IMR-90 (cell line): ENCODE measurements around the gene C6orf89. TPM values are rescaled to one million over a fixed set of nuclear protein-coding genes. Genes with fewer than 3 reads are reported as not detected.

Source experiments
- ATAC-seq: fragments of 200-7000 bp; cut with Tn5 transposase; 2 replicates; pipeline ENCODE4 v1.9.1; 2020; ENCODE audit warnings: low read depth, mild to moderate bottlenecking, moderate library complexity
- BruUV-seq: library from RNA; stranded (reverse); fragments of 400-500 nt; replicated peaks from 2 replicates; lab custom pipeline; 2021; lab: Mats Ljungman, UMichigan
- CTCF ChIA-PET: fragments of 300-600 bp; formaldehyde crosslinking; extraction: SDS; loops from one replicate; lab custom pipeline; 2021; ENCODE audit warnings: antibody characterized with exemption; lab: Yijun Ruan, JAX
- POLR2A ChIA-PET: fragments of 300-600 bp; sonication (Branson Sonifier 250); formaldehyde crosslinking; loops from one replicate; lab custom pipeline; 2022; ENCODE audit warnings: antibody characterized with exemption; ENCODE audit not compliant: unreplicated experiment; lab: Charles Lee
- DNase-seq: peaks from one replicate; pipeline ENCODE4 v3.0.0; 2013
- H2AFZ ChIP-seq: replicated peaks from 2 replicates; pipeline ENCODE3; 2013; ENCODE audit warnings: low read length, mild to moderate bottlenecking; ENCODE audit not compliant: poor library complexity
- H2AK5ac ChIP-seq: 2 replicates; pipeline ENCODE4 v1.6.1; 2013; ENCODE audit warnings: low read depth, low read length, inconsistent platforms
- H2AK9ac ChIP-seq: replicated peaks from 2 replicates; pipeline ENCODE3; 2013; ENCODE audit warnings: mild to moderate bottlenecking, low read depth, low read length, moderate library complexity; ENCODE audit not compliant: poor library complexity
- H2BK120ac ChIP-seq: 2 replicates; pipeline ENCODE4 v1.6.1; 2013; ENCODE audit warnings: low read depth, low read length, inconsistent platforms
- H2BK15ac ChIP-seq: 3 replicates; pipeline ENCODE4 v1.6.1; 2013; ENCODE audit warnings: low read depth, low read length, inconsistent platforms
- H2BK20ac ChIP-seq: 2 replicates; pipeline ENCODE4 v1.6.1; 2013; ENCODE audit warnings: low read depth, mild to moderate bottlenecking, inconsistent platforms, low read length, moderate library complexity
- H2BK5ac ChIP-seq: 2 replicates; pipeline ENCODE4 v1.6.1; 2013; ENCODE audit warnings: mild to moderate bottlenecking, low read depth, low read length, inconsistent platforms; ENCODE audit not compliant: poor library complexity, severe bottlenecking
- H3K14ac ChIP-seq: replicated peaks from 2 replicates; pipeline ENCODE4 v1.6.1; 2013; ENCODE audit warnings: low read depth, low read length, inconsistent platforms
- H3K18ac ChIP-seq: 2 replicates; pipeline ENCODE4 v1.6.1; 2013; ENCODE audit warnings: low read depth, low read length, control low read depth
- H3K23ac ChIP-seq: 2 replicates; pipeline ENCODE4 v1.6.1; 2013; ENCODE audit warnings: low read depth, low read length, inconsistent platforms
- H3K27ac ChIP-seq: 2 replicates; pipeline ENCODE4 v1.5.1; 2013; ENCODE audit warnings: mild to moderate bottlenecking, control low read depth, low read length; ENCODE audit not compliant: insufficient read depth
- H3K27me3 ChIP-seq: 2 replicates; pipeline ENCODE4 v1.6.1; 2013; ENCODE audit warnings: low read length; ENCODE audit not compliant: control insufficient read depth, insufficient read depth
- H3K36me3 ChIP-seq: 2 replicates; pipeline ENCODE4 v1.6.1; 2013; ENCODE audit warnings: low read length, mixed read lengths; ENCODE audit not compliant: control insufficient read depth, insufficient read depth
- H3K4ac ChIP-seq: 2 replicates; pipeline ENCODE4 v1.6.1; 2013; ENCODE audit warnings: low read depth, low read length, inconsistent platforms
- H3K4me1 ChIP-seq: 2 replicates; pipeline ENCODE4 v1.6.1; 2013; ENCODE audit warnings: low read length, mixed read lengths; ENCODE audit not compliant: control insufficient read depth, insufficient read depth
- H3K4me2 ChIP-seq: 2 replicates; pipeline ENCODE4 v1.6.1; 2013; ENCODE audit warnings: low read depth, mild to moderate bottlenecking, control low read depth, low read length, moderate library complexity
- H3K4me3 ChIP-seq: 2 replicates; pipeline ENCODE4 v1.5.1; 2013; ENCODE audit warnings: low read depth, mild to moderate bottlenecking, control low read depth, low read length, moderate library complexity; ENCODE audit not compliant: insufficient read depth
- H3K56ac ChIP-seq: 2 replicates; pipeline ENCODE4 v1.6.1; 2013; ENCODE audit warnings: low read length, inconsistent platforms; ENCODE audit not compliant: insufficient read depth; ENCODE audit errors: extremely low read depth
- H3K79me1 ChIP-seq, 2 experiments: 2 replicates each; pipeline ENCODE4 v1.6.1; 2013; ENCODE audit warnings: low read length in 2 of 2, inconsistent platforms in 1 of 2, low read depth in 1 of 2
- H3K9ac ChIP-seq: 2 replicates; pipeline ENCODE4 v1.6.1; 2013; ENCODE audit warnings: low read depth, low read length, control low read depth
- H3K9me1 ChIP-seq: 2 replicates; pipeline ENCODE4 v1.6.1; 2013; ENCODE audit warnings: low read length, inconsistent platforms; ENCODE audit not compliant: insufficient read depth
- H3K9me3 ChIP-seq: 2 replicates; pipeline ENCODE4 v1.6.1; 2013; ENCODE audit warnings: low read length; ENCODE audit not compliant: control insufficient read depth, insufficient read depth
- H4K20me1 ChIP-seq: 2 replicates; pipeline ENCODE4 v1.6.1; 2013; ENCODE audit warnings: low read length, inconsistent platforms; ENCODE audit not compliant: insufficient read depth
- H4K5ac ChIP-seq: 2 replicates; pipeline ENCODE4 v1.6.1; 2013; ENCODE audit warnings: mild to moderate bottlenecking, low read depth, low read length, control low read depth
- H4K8ac ChIP-seq, 2 experiments: 2 replicates each; pipeline ENCODE4 v1.6.1; 2013; ENCODE audit warnings: low read depth in 2 of 2, low read length in 2 of 2, control low read depth in 1 of 2, inconsistent platforms in 1 of 2
- H4K91ac ChIP-seq: 2 replicates; pipeline ENCODE4 v1.6.1; 2013; ENCODE audit warnings: low read depth, low read length, inconsistent platforms; ENCODE audit not compliant: insufficient read depth
- BHLHE40 ChIP-seq: fragments of 150-350 bp; IDR thresholded peaks from 2 replicates; pipeline ENCODE4 v1.6.1; 2016; ENCODE audit warnings: mild to moderate bottlenecking, low read depth, low read length
- CHD1 ChIP-seq: IDR thresholded peaks from 2 replicates; pipeline ENCODE4 v1.6.1; 2012; ENCODE audit warnings: low read depth, low read length, improper control_type of control experiment
- FOS ChIP-seq: fragments of 150-350 bp; IDR thresholded peaks from 2 replicates; pipeline ENCODE4 v1.6.1; 2016; ENCODE audit warnings: low read depth, low read length
- RAD21 ChIP-seq: IDR thresholded peaks from 2 replicates; pipeline ENCODE4 v1.6.1; 2012; ENCODE audit warnings: low read length, improper control_type of control experiment
- WGBS, 2 experiments: methylation state at CpG; one replicate each; pipeline versions ENCODE4 v1.1.5 to v1.1.7; 2013; ENCODE audit warnings: missing lambda C conversion rate in 2 of 2; ENCODE audit not compliant: insufficient read length in 1 of 2; ENCODE audit errors: extremely low coverage in 2 of 2; 5-methylcytosine and 5-hydroxymethylcytosine counted together
- dilution Hi-C: fragments of 300-500 bp; cut with HindIII; formaldehyde crosslinking; loops from one replicate; pipeline ENCODE4 v1.14.3; 2018; ENCODE audit warnings: low sequenced_read_pairs; ENCODE audit not compliant: unreplicated experiment
- in situ Hi-C: fragments of 300-500 bp; cut with MboI; formaldehyde crosslinking; loops from 3 replicates; pipeline ENCODE4 v1.14.3; 2019; ENCODE audit warnings: low sequenced_read_pairs, inconsistent platforms, mixed read lengths
- intact Hi-C: fragments of 100-400 bp; cut with micrococcal nuclease; formaldehyde crosslinking; loops from 2 replicates; pipeline ENCODE4 v1.10.0; 2022
- polyA plus RNA-seq, 3 experiments: library from polyadenylated mRNA; depleted of rRNA; stranded (reverse); fragments of >200 nt; gene quantifications; 2 replicates each; pipeline ENCODE4 v1.2.3, GENCODE V29; 2012; ENCODE audit warnings: low replicate concordance in 1 of 3
- total RNA-seq: library from RNA; depleted of rRNA; stranded (reverse); fragments of >200 nt; gene quantifications from 2 replicates; pipeline ENCODE4 v1.2.3, GENCODE V29; 2012

The C6orf89 gene
- total and polyA plus RNA-seq, 2 of the 4 experiments (the other 2 are of a cell fraction) = 30.8 to 52.3 TPM

DNA sequence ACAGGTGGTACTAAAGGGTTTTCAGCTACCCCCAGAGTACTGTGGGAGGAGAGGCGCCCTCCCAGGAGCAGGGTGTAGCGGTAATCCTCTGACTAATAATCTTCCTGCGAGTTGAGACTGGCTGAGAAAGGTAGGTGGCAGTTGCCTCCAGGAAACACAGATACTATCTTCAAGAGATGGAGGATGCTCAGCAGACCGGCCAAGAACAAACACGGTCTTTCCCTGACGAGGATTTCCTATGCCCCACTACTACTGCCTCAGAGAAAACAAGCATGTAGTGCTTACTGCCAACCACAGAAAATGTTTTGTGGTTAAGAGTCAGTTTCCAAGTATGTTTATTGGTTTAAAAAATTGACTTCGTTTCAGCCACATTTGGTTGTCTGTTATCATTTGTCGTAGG, 26.8 kb downstream of the C6orf89 start:
- DNase-seq (peak; percentile 89), ATAC-seq (peak; percentile 84)
- H2BK5ac ChIP-seq = peak overlapping the region; percentile 68
- H3K4me1 ChIP-seq = peaks cover 18% of the 10 kb centered on the region
- WGBS, 2 experiments = 60% methylated on average over 2 of the region's 8 CpGs; no CpG with 5 or more reads in 1 of the 2 experiments
- H3K18ac ChIP-seq = no peak overlapping the region
- no peaks in the 10 kb centered on the region for H3K27me3 ChIP-seq
- H3K27ac ChIP-seq = 0 out of 2 replicates have a peak overlapping the region, but pooled peaks have one; percentile 2
- dilution Hi-C loops = no loop called here
- no peak overlapping the region for H3K56ac ChIP-seq
- peak overlapping the region; percentile 4; the same call in 1 of the 2 replicates for H3K4ac ChIP-seq
- no peak overlapping the region for H2AK5ac ChIP-seq
- H3K36me3 ChIP-seq = peaks cover 18% of the 10 kb centered on the region
- H3K79me1 ChIP-seq = peaks cover 4 to 15% of the 10 kb centered on the region in 2 experiments; a peak in 3 of 4 replicates
- H3K23ac ChIP-seq = no peak overlapping the region
- intact Hi-C loops = no loop called here
- no peaks in the 10 kb centered on the region for H3K9me3 ChIP-seq
- 0 out of 2 replicates have a peak overlapping the region, but pooled peaks have one; percentile 26 for H3K4me2 ChIP-seq
- H2AK9ac ChIP-seq = no peak overlapping the region
- no peak overlapping the region for H2BK20ac ChIP-seq
- H2BK15ac ChIP-seq = no peak overlapping the region
- H4K8ac ChIP-seq = no peak overlapping the region
- ChIA-PET CTCF (interaction anchor here (1.2 kb wide), 1 partner anchor 17 kb away, joined by 3 read pairs; no protein-coding TSS in a partner anchor), POLR2A (no interaction called here)
- H3K4me3 ChIP-seq = no peak overlapping the region
- no peak overlapping the region for H4K5ac ChIP-seq
- TF ChIP-seq RAD21 (0 out of 2 replicates have a peak, but pooled peaks have one; percentile 17), FOS (0 out of 2 replicates have a peak, but pooled peaks have one; percentile 19), CHD1 (no peak), BHLHE40 (peak; percentile 11; the same call in 1 of the 2 replicates)
- peaks cover 14% of the 10 kb centered on the region for H3K9me1 ChIP-seq
- no peak overlapping the region for H2BK120ac ChIP-seq
- H4K91ac ChIP-seq = no peak overlapping the region
- in situ Hi-C loops = no loop called here
- H2AFZ ChIP-seq = peak overlapping the region; percentile 44
- no TSS peak for BruUV-seq
- no peak overlapping the region for H3K14ac ChIP-seq
- H4K20me1 ChIP-seq = peaks cover 21% of the 10 kb centered on the region
- H3K9ac ChIP-seq = no peak overlapping the region
